B cell (primary cell): ENCODE results near the gene PIK3CD.

Experiments used
- EZH2 ChIP-seq: IDR thresholded peaks from 2 replicates; pipeline ENCODE4 v1.6.1; 2012; ENCODE audit warnings: borderline replicate concordance, low read depth, mild to moderate bottlenecking, moderate library complexity, low read length; ENCODE audit not compliant: insufficient read depth, poor library complexity, severe bottlenecking
- TF ChIP-seq, protein P1 (sequence below): fragments of 200-600 bp; IDR thresholded peaks from one replicate; pipeline ENCODE4 v1.8.0; 2022; ENCODE audit warnings: antibody characterized with exemption, mild to moderate bottlenecking

DNA sequence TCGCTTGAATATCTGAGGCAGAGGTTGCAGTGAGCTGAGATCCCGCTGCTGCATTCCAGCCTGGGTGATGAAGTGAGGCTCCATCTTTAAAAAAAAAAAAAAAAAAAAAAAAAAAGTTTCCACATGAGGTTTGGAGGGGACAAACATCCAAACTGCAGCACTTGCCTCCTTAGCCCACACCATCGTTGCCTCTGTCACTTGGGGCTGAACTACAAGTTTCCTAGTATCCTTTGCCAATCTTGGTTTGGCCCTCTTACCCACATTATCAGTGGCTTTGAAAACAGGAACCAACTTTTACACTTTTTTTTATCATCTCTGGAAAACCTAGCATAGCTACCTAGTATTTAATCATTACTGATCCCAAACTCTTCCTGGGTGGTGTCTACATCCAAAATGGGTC, 113.0 kb downstream of the PIK3CD start:
- TF ChIP-seq, protein P1, sequence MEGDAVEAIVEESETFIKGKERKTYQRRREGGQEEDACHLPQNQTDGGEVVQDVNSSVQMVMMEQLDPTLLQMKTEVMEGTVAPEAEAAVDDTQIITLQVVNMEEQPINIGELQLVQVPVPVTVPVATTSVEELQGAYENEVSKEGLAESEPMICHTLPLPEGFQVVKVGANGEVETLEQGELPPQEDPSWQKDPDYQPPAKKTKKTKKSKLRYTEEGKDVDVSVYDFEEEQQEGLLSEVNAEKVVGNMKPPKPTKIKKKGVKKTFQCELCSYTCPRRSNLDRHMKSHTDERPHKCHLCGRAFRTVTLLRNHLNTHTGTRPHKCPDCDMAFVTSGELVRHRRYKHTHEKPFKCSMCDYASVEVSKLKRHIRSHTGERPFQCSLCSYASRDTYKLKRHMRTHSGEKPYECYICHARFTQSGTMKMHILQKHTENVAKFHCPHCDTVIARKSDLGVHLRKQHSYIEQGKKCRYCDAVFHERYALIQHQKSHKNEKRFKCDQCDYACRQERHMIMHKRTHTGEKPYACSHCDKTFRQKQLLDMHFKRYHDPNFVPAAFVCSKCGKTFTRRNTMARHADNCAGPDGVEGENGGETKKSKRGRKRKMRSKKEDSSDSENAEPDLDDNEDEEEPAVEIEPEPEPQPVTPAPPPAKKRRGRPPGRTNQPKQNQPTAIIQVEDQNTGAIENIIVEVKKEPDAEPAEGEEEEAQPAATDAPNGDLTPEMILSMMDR = no peak
- TF ChIP-seq EZH2 = no peak
